ENCODE measurements around the gene SPATA1. TPM values are rescaled to one million over a fixed set of nuclear protein-coding genes. Genes with fewer than 3 reads are reported as not detected.
"Not testable (repeated sequence)": the region's sequence is repeated elsewhere in the genome, so short reads cannot be mapped to it uniquely, and the experiment has no call there.

Gene SPATA1
- total and polyA plus RNA-seq, 4 donors = 0.90 to 2.4 (median 1.4) TPM

GRCh38 chr1:84507887-84508286 is 1.7 kb downstream of the SPATA1 start:
- not testable (repeated sequence) for H3K36me3 ChIP-seq (ENCODE audit: control insufficient read depth, insufficient read depth, low read length); H3K4me1 ChIP-seq (ENCODE audit: control insufficient read depth, insufficient read depth, low read length); DNase-seq (ENCODE audit: low read depth in 4 of 6, low spot score in 6 of 6); H3K27me3 ChIP-seq (ENCODE audit: control insufficient read depth, insufficient read depth, low read length); H3K9me3 ChIP-seq (ENCODE audit: control insufficient read depth, insufficient read depth, low read length); H3K27ac ChIP-seq (ENCODE audit: low read depth, low read length); H3K4me3 ChIP-seq (ENCODE audit: low read depth, low read length)
- 96% methylated on average over 12 of the region's 14 CpGs for WGBS (ENCODE audit: insufficient coverage)

- Histone ChIP-seq H3K27me3 (ENCODE audit: control insufficient read depth, insufficient read depth, low read length) (no peaks in the 10 kb centered on the region), H3K4me3 (ENCODE audit: low read depth, low read length) (no peak overlapping the region), H3K36me3 (ENCODE audit: control insufficient read depth, insufficient read depth, low read length) (no peaks in the 10 kb centered on the region), H3K27ac (ENCODE audit: low read depth, low read length) (no peak overlapping the region), H3K4me1 (ENCODE audit: control insufficient read depth, insufficient read depth, low read length) (no peaks in the 10 kb centered on the region), H3K9me3 (ENCODE audit: control insufficient read depth, insufficient read depth, low read length) (no peaks in the 10 kb centered on the region)
- no CpG with 5 or more reads among the region's 1 CpG for WGBS (ENCODE audit: insufficient coverage)
- no peak for DNase-seq (ENCODE audit: low read depth in 4 of 6, low spot score in 6 of 6)
These were observed 2.3 kb downstream of the SPATA1 start for GRCh38 chr1:84508510-84508909.

GRCh38 chr1:84509029-84509428 is 2.8 kb downstream of the SPATA1 start:
- no peak for DNase-seq (ENCODE audit: low read depth in 4 of 6, low spot score in 6 of 6)
- Histone ChIP-seq H3K4me3 (ENCODE audit: low read depth, low read length) (no peak overlapping the region), H3K27ac (ENCODE audit: low read depth, low read length) (no peak overlapping the region), H3K4me1 (ENCODE audit: control insufficient read depth, insufficient read depth, low read length) (no peaks in the 10 kb centered on the region), H3K27me3 (ENCODE audit: control insufficient read depth, insufficient read depth, low read length) (no peaks in the 10 kb centered on the region), H3K36me3 (ENCODE audit: control insufficient read depth, insufficient read depth, low read length) (no peaks in the 10 kb centered on the region), H3K9me3 (ENCODE audit: control insufficient read depth, insufficient read depth, low read length) (no peaks in the 10 kb centered on the region)
- WGBS (ENCODE audit: insufficient coverage) = no CpG with 5 or more reads among the region's 4 CpGs

- H3K9me3 ChIP-seq (ENCODE audit: control insufficient read depth, insufficient read depth, low read length) = no peaks in the 10 kb centered on the region
- H3K27ac ChIP-seq (ENCODE audit: low read depth, low read length) = no peak overlapping the region
- H3K27me3 ChIP-seq (ENCODE audit: control insufficient read depth, insufficient read depth, low read length) = no peaks in the 10 kb centered on the region
- H3K4me1 ChIP-seq (ENCODE audit: control insufficient read depth, insufficient read depth, low read length) = no peaks in the 10 kb centered on the region
- H3K4me3 ChIP-seq (ENCODE audit: low read depth, low read length) = no peak overlapping the region
- no peak for DNase-seq (ENCODE audit: low read depth in 4 of 6, low spot score in 6 of 6)
- no CpG with 5 or more reads among the region's 2 CpGs for WGBS (ENCODE audit: insufficient coverage)
- no peaks in the 10 kb centered on the region for H3K36me3 ChIP-seq (ENCODE audit: control insufficient read depth, insufficient read depth, low read length)
These were observed 4.0 kb downstream of the SPATA1 start for GRCh38 chr1:84510165-84510564.

- no CpG with 5 or more reads among the region's 3 CpGs for WGBS (ENCODE audit: insufficient coverage)
- no peak overlapping the region for H3K27ac ChIP-seq (ENCODE audit: low read depth, low read length)
- H3K9me3 ChIP-seq (ENCODE audit: control insufficient read depth, insufficient read depth, low read length) = no peaks in the 10 kb centered on the region
- no peak for DNase-seq (ENCODE audit: low read depth in 4 of 6, low spot score in 6 of 6)
- no peaks in the 10 kb centered on the region for H3K4me1 ChIP-seq (ENCODE audit: control insufficient read depth, insufficient read depth, low read length)
- no peaks in the 10 kb centered on the region for H3K36me3 ChIP-seq (ENCODE audit: control insufficient read depth, insufficient read depth, low read length)
- H3K4me3 ChIP-seq (ENCODE audit: low read depth, low read length) = no peak overlapping the region
- no peaks in the 10 kb centered on the region for H3K27me3 ChIP-seq (ENCODE audit: control insufficient read depth, insufficient read depth, low read length)
These were observed 4.5 kb downstream of the SPATA1 start for GRCh38 chr1:84510668-84511067.

- Histone ChIP-seq H3K27ac (ENCODE audit: low read depth, low read length) (no peak overlapping the region), H3K36me3 (ENCODE audit: control insufficient read depth, insufficient read depth, low read length) (no peaks in the 10 kb centered on the region), H3K4me3 (ENCODE audit: low read depth, low read length) (no peak overlapping the region), H3K27me3 (ENCODE audit: control insufficient read depth, insufficient read depth, low read length) (no peaks in the 10 kb centered on the region), H3K4me1 (ENCODE audit: control insufficient read depth, insufficient read depth, low read length) (no peaks in the 10 kb centered on the region), H3K9me3 (ENCODE audit: control insufficient read depth, insufficient read depth, low read length) (no peaks in the 10 kb centered on the region)
- DNase-seq (ENCODE audit: low read depth in 4 of 6, low spot score in 6 of 6) = no peak
These were observed 18.4 kb downstream of the SPATA1 start for GRCh38 chr1:84524590-84524989.

- H3K9me3 ChIP-seq (ENCODE audit: control insufficient read depth, insufficient read depth, low read length) = no peaks in the 10 kb centered on the region
- H3K4me3 ChIP-seq (ENCODE audit: low read depth, low read length) = no peak overlapping the region
- H3K27ac ChIP-seq (ENCODE audit: low read depth, low read length) = no peak overlapping the region
- no peaks in the 10 kb centered on the region for H3K36me3 ChIP-seq (ENCODE audit: control insufficient read depth, insufficient read depth, low read length)
- H3K4me1 ChIP-seq (ENCODE audit: control insufficient read depth, insufficient read depth, low read length) = no peaks in the 10 kb centered on the region
- peak in 4 of 6 donors; percentile 23 to 84 (median 58) for DNase-seq (ENCODE audit: low read depth in 4 of 6, low spot score in 6 of 6)
- H3K27me3 ChIP-seq (ENCODE audit: control insufficient read depth, insufficient read depth, low read length) = no peaks in the 10 kb centered on the region
- no CpG with 5 or more reads among the region's 1 CpG for WGBS (ENCODE audit: insufficient coverage)
These were observed 19.6 kb downstream of the SPATA1 start for GRCh38 chr1:84525779-84526178.

GRCh38 chr1:84538599-84538998 is 32.4 kb downstream of the SPATA1 start:
- no peaks in the 10 kb centered on the region for H3K4me1 ChIP-seq (ENCODE audit: control insufficient read depth, insufficient read depth, low read length)
- no peaks in the 10 kb centered on the region for H3K9me3 ChIP-seq (ENCODE audit: control insufficient read depth, insufficient read depth, low read length)
- H3K4me3 ChIP-seq (ENCODE audit: low read depth, low read length) = no peak overlapping the region
- H3K36me3 ChIP-seq (ENCODE audit: control insufficient read depth, insufficient read depth, low read length) = no peaks in the 10 kb centered on the region
- H3K27ac ChIP-seq (ENCODE audit: low read depth, low read length) = no peak overlapping the region
- H3K27me3 ChIP-seq (ENCODE audit: control insufficient read depth, insufficient read depth, low read length) = no peaks in the 10 kb centered on the region
- DNase-seq (ENCODE audit: low read depth in 4 of 6, low spot score in 6 of 6) = no peak

- H3K4me3 ChIP-seq (ENCODE audit: low read depth, low read length) = no peak overlapping the region
- no peaks in the 10 kb centered on the region for H3K27me3 ChIP-seq (ENCODE audit: control insufficient read depth, insufficient read depth, low read length)
- WGBS (ENCODE audit: insufficient coverage) = no CpG with 5 or more reads among the region's 3 CpGs
- no peak for DNase-seq (ENCODE audit: low read depth in 4 of 6, low spot score in 6 of 6)
- H3K36me3 ChIP-seq (ENCODE audit: control insufficient read depth, insufficient read depth, low read length) = no peaks in the 10 kb centered on the region
- H3K9me3 ChIP-seq (ENCODE audit: control insufficient read depth, insufficient read depth, low read length) = no peaks in the 10 kb centered on the region
- H3K27ac ChIP-seq (ENCODE audit: low read depth, low read length) = no peak overlapping the region
- H3K4me1 ChIP-seq (ENCODE audit: control insufficient read depth, insufficient read depth, low read length) = no peaks in the 10 kb centered on the region
These were observed 33.8 kb downstream of the SPATA1 start for GRCh38 chr1:84539972-84540371.

GRCh38 chr1:84540759-84541158 is 34.6 kb downstream of the SPATA1 start:
- H3K4me1 ChIP-seq (ENCODE audit: control insufficient read depth, insufficient read depth, low read length) = no peaks in the 10 kb centered on the region
- no peaks in the 10 kb centered on the region for H3K36me3 ChIP-seq (ENCODE audit: control insufficient read depth, insufficient read depth, low read length)
- no peaks in the 10 kb centered on the region for H3K9me3 ChIP-seq (ENCODE audit: control insufficient read depth, insufficient read depth, low read length)
- WGBS (ENCODE audit: insufficient coverage) = no CpG with 5 or more reads among the region's 1 CpG
- H3K27me3 ChIP-seq (ENCODE audit: control insufficient read depth, insufficient read depth, low read length) = no peaks in the 10 kb centered on the region
- H3K4me3 ChIP-seq (ENCODE audit: low read depth, low read length) = no peak overlapping the region
- H3K27ac ChIP-seq (ENCODE audit: low read depth, low read length) = no peak overlapping the region
- DNase-seq (ENCODE audit: low read depth in 4 of 6, low spot score in 6 of 6) = no peak

Data from spinal cord (tissue), 10 donors.